NCI-H226 (cell line): ENCODE measurements around the gene ACER2.
A peak's percentile ranks its signal among the peaks of the same experiment; 100 is the strongest.

ENCODE experiments used
- DNase-seq: peaks from one replicate; pipeline ENCODE4 v3.0.0-alpha.2; 2015

ACER2 gene

DNA sequence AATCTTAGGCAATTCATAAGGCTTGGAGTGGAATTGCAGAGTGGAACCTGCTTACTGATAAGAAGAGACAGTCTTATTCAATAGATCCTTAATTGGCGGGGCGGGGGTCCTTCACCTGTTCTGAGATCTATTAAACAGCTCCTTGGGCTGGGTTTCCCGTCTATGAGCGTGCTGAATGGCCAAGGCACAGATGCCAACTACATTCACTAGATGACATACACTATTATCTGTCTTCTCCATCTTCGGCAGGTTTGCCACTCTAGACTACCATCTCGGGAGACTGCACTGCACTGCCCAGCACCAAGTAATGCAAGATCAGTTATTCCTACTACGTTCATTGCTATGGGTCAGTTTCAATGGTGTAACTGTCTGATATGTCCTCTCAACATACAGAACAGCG lies 81.5 kb downstream of the ACER2 start:
- no peak for DNase-seq

DNA sequence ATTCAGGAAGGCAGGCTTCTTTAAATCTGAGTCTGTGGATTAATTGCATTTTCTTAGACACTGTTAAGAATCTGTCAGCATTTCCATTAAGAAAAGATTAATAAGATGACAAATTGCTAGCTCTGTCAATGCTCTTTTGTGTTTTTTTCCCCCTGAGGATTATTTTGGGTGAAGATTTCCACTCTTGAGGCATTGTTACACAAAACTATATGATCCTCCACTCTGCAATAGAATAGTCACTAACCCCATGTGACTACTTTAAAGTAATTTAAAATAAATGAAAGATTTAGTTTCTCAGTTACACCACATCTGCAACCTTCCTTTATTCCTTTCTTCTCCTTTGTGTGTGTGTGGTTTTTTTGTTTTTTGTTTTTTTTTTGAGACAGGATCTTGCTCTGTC lies 82.0 kb downstream of the ACER2 start:
- no peak for DNase-seq

DNA sequence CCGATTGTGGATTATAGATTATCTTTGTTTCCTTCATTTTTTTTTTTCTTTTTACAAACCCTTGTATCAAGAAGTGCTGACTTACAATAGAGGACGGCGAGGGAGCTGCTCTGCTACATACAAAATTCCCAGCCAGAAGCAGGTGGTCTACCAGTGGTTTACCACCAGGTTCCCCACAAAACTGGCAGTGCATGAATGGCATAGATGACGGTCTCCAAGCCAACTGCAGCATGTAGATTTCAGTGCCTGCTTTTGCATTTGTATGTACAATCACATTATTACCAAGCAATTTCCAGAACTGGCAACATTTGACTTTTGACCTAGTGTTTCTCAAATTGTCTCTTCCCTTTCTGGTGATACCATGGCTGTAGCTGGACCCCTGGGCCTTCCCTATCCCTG lies 84.0 kb downstream of the ACER2 start:
- no peak for DNase-seq

DNA sequence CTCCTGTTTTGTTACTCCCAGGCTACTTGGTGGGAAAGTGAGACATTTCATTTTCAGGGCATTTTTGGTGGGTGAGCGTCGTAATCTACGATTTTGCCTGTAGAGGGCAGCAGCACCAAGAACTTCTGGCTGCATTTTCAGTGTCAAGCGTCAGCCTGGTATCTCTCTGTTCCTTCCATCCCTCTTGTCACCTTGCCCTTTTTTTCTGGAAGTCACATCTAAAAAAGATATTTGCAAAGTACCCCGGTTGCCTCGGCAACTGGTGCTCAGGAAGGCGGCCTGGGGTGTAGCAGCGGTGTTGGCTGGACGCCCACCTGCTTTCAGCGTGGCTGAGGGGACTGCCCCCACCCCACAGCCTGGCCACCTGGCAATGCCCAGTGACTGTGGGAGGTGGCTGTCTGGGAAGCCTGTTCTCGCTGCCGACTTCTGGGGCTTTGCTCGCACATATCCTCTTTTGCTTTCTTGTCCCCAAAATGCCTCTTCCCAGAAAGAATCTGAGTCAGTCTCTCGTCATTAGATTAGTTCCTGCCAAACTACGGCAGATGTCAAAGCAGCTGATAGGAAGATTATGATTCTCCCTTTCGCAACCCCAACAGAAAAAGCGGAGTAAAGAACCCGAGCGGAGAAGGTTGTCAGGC lies 84.5 kb downstream of the ACER2 start:
- DNase-seq: peak; percentile 47

DNA sequence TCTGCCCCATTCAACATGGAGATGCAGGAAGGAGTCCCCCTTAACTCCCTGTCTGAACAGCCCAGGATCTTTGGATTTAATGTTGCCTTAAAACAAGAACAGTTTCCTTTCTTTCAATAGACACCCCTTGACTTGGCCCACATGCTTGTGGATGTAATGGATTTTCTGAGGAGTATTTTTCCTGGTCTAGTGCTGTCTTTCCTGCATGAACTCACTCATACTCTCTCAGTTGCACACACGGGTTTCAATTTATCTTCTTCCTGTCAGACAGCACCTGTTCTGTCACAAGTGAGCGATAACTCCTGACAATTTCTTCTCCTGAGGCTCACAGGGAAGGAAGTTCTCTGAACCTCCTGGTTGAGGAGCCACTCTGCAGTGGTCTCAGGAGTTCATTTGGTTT lies 85.1 kb downstream of the ACER2 start:
- DNase-seq: no peak

DNA sequence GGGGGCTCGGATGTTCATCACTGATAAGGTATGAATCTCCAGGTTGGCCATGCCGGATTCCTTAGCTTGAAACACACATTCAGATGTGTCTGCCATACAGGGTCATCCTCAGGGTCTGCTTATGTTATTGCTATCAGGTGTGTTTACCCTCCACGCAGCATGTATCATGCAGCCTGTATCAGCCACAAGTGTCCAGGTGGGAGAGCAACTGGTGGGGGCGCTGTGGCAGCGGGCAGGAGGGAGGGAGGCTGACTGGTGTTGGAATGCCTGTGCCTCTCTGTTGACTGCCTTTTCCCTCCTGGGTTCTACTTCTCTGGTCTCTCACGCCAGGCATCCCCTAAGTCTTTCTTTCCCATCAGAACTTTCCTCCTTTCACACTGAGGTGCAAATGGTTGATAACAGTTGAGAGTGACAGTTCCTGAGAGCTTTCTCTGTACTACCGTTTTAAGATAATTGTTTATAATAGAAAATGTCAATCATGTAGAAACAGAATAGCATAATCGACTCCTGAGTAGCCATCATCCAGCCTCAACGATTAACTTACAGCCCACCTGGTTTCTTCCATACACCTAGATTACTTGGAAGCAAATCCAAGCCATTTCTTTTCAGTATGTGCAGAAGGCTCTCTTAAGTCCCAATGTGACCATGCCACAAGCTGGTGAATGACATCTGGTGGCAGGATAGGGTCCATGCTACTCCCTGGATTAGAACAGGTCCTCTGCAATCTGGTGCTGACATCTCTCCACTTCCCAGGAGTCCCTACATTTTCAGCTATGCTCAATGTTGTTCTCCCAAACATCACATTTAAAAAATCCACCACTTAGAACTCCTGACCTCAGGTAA lies 86.6 kb downstream of the ACER2 start:
- DNase-seq: no peak

DNA sequence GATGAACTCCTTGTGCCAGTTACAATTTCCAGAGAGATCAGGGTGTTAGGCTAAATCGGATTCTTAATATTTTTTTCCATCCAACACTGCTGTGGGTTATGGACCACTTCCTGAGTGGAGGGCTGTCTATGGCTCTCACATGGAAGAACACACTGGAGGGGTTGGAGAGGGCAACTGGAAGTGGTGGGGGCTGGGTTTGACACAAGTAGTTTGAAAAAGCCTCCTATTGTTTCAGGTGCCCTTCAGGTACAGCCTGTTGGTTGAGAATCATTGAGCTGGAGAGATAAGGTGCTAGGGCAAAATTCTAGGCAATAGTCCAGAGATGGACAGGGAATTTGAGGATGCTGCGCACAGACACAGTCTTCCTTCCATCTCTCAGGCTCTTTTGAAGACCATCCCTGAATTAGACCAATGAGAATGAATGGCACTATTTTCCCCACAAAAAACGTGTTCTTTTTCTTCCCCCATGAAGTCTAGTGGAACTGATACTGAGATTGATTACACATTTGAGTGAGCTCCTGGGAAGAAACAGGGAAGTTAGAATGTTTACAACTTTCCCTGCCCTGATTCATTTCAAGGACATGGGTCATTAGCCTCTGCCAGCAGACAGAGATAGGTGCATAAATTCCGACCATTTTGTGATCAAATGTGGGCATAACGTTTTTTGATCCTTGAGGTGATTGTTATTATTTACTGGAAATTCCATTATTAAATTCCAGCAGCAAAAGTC lies 87.7 kb downstream of the ACER2 start:
- DNase-seq: no peak

DNA sequence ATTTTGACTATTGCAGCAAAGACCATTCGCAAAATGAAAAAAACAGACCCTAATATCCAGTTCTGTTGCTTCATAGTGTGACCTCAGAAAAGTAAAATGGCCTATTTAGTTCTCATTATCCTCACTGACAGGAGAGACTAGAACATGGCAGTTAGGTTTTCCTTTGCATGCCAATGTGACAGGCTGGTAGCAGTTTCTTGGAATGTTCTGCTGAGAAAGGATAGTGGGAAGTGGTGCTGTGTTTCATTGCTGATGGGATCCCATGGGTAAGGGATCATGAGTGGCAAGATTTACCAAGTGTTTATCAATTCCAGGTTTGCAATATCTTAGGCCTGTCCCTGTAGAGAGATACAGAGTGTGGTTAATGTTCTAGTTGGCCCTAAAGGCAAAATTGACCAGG lies 88.5 kb downstream of the ACER2 start:
- DNase-seq: no peak

DNA sequence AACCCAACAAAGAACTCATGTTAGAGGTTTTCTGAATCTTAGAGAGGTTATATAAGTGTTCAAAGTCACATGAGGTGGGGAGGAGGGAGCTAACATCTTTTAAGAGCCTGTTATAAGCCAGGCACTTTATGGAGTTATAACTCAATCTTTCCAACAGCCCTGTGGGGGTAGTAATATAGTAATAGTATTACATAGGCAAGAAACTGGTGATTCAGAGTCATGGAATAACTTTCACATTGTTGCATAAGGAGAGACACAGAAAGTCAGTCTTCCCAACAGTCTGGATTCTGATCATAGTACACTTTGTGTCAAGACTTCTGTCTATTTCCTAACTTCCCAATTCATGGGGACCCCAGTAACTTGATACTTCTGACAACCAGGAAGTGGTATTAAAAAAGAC lies 89.2 kb downstream of the ACER2 start:
- peak; percentile 3 for DNase-seq
